H1 (cell line): ENCODE data around the gene THAP11. TPM values are rescaled to one million over a fixed set of nuclear protein-coding genes. Genes with fewer than 3 reads are reported as not detected.

ENCODE experiments used
- ATF3 ChIP-seq: IDR thresholded peaks from 2 replicates; pipeline ENCODE4 v1.6.1; 2011; ENCODE audit warnings: low read depth, mild to moderate bottlenecking, low read length; ENCODE audit not compliant: insufficient read depth
- RNF2 ChIP-seq: fragments of 200-900, 300-1000 bp; sonication (generic); IDR thresholded peaks from 2 replicates; pipeline ENCODE4 v1.7.1; 2016; ENCODE audit warnings: borderline replicate concordance, low read depth, mild to moderate bottlenecking, antibody characterized with exemption, low read length; ENCODE audit not compliant: poor library complexity, severe bottlenecking; ENCODE audit errors: missing control alignments
- TAF7 ChIP-seq: optimal IDR thresholded peaks from 2 replicates; pipeline ENCODE3; 2011; ENCODE audit warnings: low read depth, mild to moderate bottlenecking, inconsistent platforms, low read length, moderate library complexity, borderline replicate concordance
- YY1 ChIP-seq: IDR thresholded peaks from 2 replicates; pipeline ENCODE4 v1.6.1; 2011; ENCODE audit warnings: low read depth, mild to moderate bottlenecking, low read length
- polyA plus RNA-seq, 7 experiments: library from polyadenylated mRNA; depleted of rRNA in 3 of 7; stranded (reverse) in 5 of 7; unstranded in 2 of 7; fragments of >200 nt in 5 of 7; fragments of 200-250 nt in 2 of 7; gene quantifications; 1 replicate in 5 of 7; 2 replicates in 1 of 7; 4 replicates in 1 of 7; pipeline versions ENCODE4 v1.2.1 to v1.2.3, GENCODE V29; 2011 to 2013; ENCODE audit warnings: missing spikeins in 2 of 7, mixed read lengths in 2 of 7
- total RNA-seq: library from RNA; stranded (reverse); fragmentation: NEBNext Ultra II Directional; extraction: Animal tissue kit (Norgen Biotek cat#: 25700); gene quantifications from 2 replicates; pipeline ENCODE4 v1.2.1, GENCODE V29; 2021

THAP11 gene
- total and polyA plus RNA-seq, 2 of the 8 experiments (the other 6 are each of a cell fraction or from before 2014, with no cell fraction given) = 50.8 to 54.8 TPM

- TF ChIP-seq RNF2 (no peak), YY1 (no peak), ATF3 (no peak), TAF7 (no peak)
These were observed 22.5 kb downstream of the THAP11 start (continued) for GRCh38 chr16:67864594-67864993.
